ENCODE results near the gene MACO1.

The MACO1 gene

DNA sequence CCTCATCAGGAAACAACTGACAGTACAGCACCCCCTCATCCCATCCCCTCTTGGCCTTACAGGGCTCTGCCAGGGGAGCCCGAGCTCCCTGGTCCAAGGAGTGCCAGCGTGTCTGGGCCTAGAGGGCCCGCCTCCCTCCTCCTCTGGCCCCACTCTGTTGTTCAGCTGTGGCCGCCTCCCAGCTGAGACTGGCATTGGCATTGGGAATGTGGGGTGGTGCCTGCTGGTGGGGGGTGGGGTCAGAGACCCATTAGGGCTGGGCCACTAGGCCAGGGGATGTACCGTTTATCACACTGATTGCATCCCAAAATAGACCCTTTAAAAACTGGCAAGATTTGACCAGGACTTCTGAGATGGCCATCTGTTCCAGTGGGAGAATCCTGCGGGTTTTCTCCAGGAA is 114.1 kb downstream of the MACO1 start:
- DNase-seq = no peak

GRCh38 chr1:25545767-25546166 is 115.1 kb downstream of the MACO1 start:
- DNase-seq = no peak

DNA sequence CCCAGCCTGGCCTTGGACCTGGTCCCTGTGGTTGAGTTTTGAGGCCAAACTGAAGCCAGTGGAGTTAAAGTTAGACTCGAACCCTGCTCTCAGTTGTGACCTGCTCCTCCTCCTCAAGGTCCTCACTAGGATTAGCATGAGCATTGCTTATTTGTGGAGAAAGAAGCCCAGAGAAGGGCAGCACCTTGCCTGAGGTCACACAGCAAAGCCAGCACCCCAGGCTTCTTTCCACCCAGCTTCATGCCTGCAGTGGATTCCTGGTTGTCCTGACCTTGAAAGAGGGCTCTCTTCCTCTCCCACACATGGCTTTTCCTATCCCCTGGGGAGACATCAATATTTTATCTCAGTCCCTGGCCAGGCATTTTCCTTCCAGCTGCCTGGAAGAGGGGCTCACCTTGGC is 115.5 kb downstream of the MACO1 start:
- DNase-seq = no peak

DNA sequence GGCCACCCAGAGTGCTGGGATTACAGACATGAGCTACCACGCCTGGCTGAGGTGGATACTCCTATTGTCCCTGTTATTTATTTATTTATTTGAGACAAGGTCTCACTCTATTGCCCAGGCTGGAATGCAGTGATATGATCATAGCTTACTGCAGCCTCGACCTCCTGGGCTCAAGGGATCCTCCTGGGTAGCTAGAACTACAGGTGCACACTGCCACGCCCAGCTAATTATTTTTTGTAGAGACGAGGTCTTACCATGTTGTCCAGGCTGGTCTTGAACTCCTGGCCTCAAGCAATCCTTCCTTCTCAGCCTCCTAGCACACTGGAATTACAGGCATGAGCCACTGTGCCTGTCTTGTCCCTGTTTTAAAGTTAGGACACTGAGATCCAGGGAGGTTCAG is 117.9 kb downstream of the MACO1 start:
- DNase-seq = no peak

DNA sequence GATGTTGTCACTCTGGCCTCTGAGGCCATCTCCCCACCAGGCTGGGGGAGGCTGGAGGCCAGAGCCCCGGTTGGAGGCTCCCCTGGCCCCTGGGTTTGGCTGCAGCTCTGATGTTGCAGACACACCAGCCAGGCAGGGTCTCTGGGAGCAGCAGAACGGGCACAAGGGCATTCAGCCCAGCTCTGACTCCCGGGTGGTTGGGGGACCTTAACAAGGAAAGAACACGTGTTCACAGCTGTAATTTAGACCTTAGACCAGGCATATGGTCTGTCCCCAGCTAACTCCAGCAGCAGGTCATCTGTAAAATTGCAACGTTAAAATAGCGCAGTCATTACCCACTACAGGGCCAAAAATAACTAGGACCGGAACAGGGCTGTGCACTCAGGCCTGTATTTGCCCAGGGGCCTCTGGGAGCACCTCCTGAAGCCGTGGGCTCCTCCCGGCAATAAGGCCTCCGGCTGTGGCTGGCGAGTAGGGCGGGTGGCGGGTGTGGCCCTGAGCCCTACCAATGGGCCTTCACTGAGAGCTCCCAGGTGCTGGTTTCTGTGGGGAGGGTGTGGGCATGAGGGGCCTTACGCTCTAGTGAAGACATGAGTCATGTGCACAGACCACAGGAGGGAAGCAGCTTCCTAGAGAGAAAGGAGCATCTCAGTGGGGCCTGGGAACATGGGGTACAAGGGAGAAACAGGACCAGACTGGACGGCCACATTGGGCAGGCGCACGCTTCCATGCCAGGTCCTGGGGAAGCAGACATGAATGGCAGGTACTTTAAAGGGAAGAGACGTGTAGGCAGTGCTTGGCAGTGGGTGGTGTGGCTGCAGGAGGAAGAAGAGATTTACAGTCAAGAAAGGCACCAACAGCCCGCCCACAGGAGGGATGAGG is 118.8 kb downstream of the MACO1 start:
- DNase-seq = peak; percentile 57
